OCI-LY7 (cell line): Measurements from ENCODE around the gene LAMA3. TPM values are rescaled to one million over a fixed set of nuclear protein-coding genes. Genes with fewer than 3 reads are reported as not detected.
A peak's percentile ranks its signal among the peaks of the same experiment; 100 is the strongest.

Experiments
- BruUV-seq: library from RNA; stranded (reverse); fragments of 400-500 nt; replicated peaks from 2 replicates; lab custom pipeline; 2021; lab: Mats Ljungman, UMichigan
- CTCF ChIA-PET: fragments of 300-600 bp; sonication (Branson Sonifier 250); formaldehyde crosslinking; loops from one replicate; lab custom pipeline; 2022; ENCODE audit warnings: antibody characterized with exemption; ENCODE audit not compliant: unreplicated experiment; lab: Charles Lee
- POLR2A ChIA-PET: fragments of 300-600 bp; sonication (Branson Sonifier 250); formaldehyde crosslinking; loops from one replicate; lab custom pipeline; 2022; ENCODE audit warnings: antibody characterized with exemption; lab: Charles Lee
- DNase-seq: peaks from one replicate; pipeline ENCODE4 v3.0.0-alpha.2; 2015; ENCODE audit warnings: low spot score
- H2AFZ ChIP-seq: fragments of 200-600 bp; sonication (generic), shearing (Covaris generic); 2 replicates; pipeline ENCODE4 v1.6.1; 2014; ENCODE audit warnings: mild to moderate bottlenecking, antibody characterized with exemption, low read length, moderate library complexity
- H3K27ac ChIP-seq: fragments of 200-600 bp; sonication (generic); 2 replicates; pipeline ENCODE4 v1.5.1; 2014; ENCODE audit warnings: mixed run types, low read depth, mild to moderate bottlenecking, moderate library complexity, low read length, inconsistent platforms; ENCODE audit not compliant: poor library complexity, severe bottlenecking
- H3K36me3 ChIP-seq: fragments of 200-600 bp; sonication (generic); 2 replicates; pipeline ENCODE4 v1.6.1; 2014; ENCODE audit warnings: mild to moderate bottlenecking, antibody characterized with exemption, low read length, moderate library complexity, mixed read lengths; ENCODE audit not compliant: insufficient read depth
- H3K4me1 ChIP-seq: fragments of 200-600 bp; sonication (generic); 2 replicates; pipeline ENCODE4 v1.5.1; 2014; ENCODE audit warnings: mild to moderate bottlenecking, low read length; ENCODE audit not compliant: insufficient read depth, poor library complexity, severe bottlenecking
- H3K4me2 ChIP-seq: fragments of 200-600 bp; sonication (generic); 2 replicates; pipeline ENCODE4 v1.6.1; 2014; ENCODE audit warnings: mild to moderate bottlenecking, low read length
- H3K4me3 ChIP-seq: fragments of 200-600 bp; sonication (generic); 2 replicates; pipeline ENCODE4 v1.5.1; 2014; ENCODE audit warnings: mild to moderate bottlenecking, low read depth, low read length; ENCODE audit not compliant: poor library complexity, severe bottlenecking
- H3K79me2 ChIP-seq: fragments of 200-600 bp; sonication (generic); 2 replicates; pipeline ENCODE4 v1.6.1; 2016; ENCODE audit warnings: low read depth, mild to moderate bottlenecking, low read length, moderate library complexity, mixed read lengths; ENCODE audit not compliant: insufficient read depth
- H3K9me2 ChIP-seq: fragments of 200-600 bp; sonication (generic); 2 replicates; pipeline ENCODE4 v1.6.1; 2016; ENCODE audit warnings: mild to moderate bottlenecking, low read length, mixed read lengths; ENCODE audit not compliant: insufficient read depth
- H3K9me3 ChIP-seq: fragments of 200-600 bp; sonication (generic); 2 replicates; pipeline ENCODE4 v1.6.1; 2014; ENCODE audit warnings: mild to moderate bottlenecking, mixed run types, low read length, mixed read lengths
- H4K20me1 ChIP-seq: fragments of 200-600 bp; sonication (generic); 2 replicates; pipeline ENCODE4 v1.6.1; 2014; ENCODE audit warnings: mild to moderate bottlenecking, antibody characterized with exemption, low read length, moderate library complexity, mixed read lengths; ENCODE audit not compliant: insufficient read depth
- CTCF ChIP-seq: fragments of 200-600 bp; sonication (generic); conservative IDR thresholded peaks from 2 replicates; pipeline ENCODE4 v1.5.1; 2014; ENCODE audit warnings: mild to moderate bottlenecking, antibody characterized with exemption, low read length, moderate library complexity, mixed read lengths
- EZH2phosphoT487 ChIP-seq: fragments of 200-600 bp; sonication (generic); IDR thresholded peaks from 2 replicates; pipeline ENCODE4 v1.6.1; 2018; ENCODE audit warnings: low read depth, borderline replicate concordance, mild to moderate bottlenecking, mixed run types, antibody characterized with exemption, low read length, moderate library complexity, mixed read lengths
- intact Hi-C: fragments of 100-400 bp; cut with micrococcal nuclease; formaldehyde crosslinking; loops from one replicate; pipeline ENCODE4 v1.10.0; 2022; ENCODE audit not compliant: unreplicated experiment
- total RNA-seq, 2 experiments: library from RNA; depleted of rRNA in 1 of 2; stranded (reverse); fragments of >200 nt in 1 of 2; shearing (Covaris generic) in 1 of 2; gene quantifications; 2 replicates each; pipeline ENCODE4 v1.2.3, GENCODE V29; 2014 to 2022

Gene LAMA3
- total RNA-seq, 2 experiments from 2014 or later = 0.16 to 1.6 TPM

GRCh38 chr18:23861805-23862470, 172.7 kb downstream of the LAMA3 start:
- no peak overlapping the region for H3K4me3 ChIP-seq
- TF ChIP-seq EZH2phosphoT487 = no peak
- no peak for TF ChIP-seq CTCF
- no peaks in the 10 kb centered on the region for H4K20me1 ChIP-seq
- intact Hi-C loops = no loop called here
- no peak for DNase-seq
- H3K36me3 ChIP-seq = no peaks in the 10 kb centered on the region; the same call in 1 of the 2 replicates
- BruUV-seq = no TSS peak
- CTCF ChIA-PET = interaction anchor here (1.3 kb wide), 1 partner anchor 11 kb away, joined by 7 read pairs; no protein-coding TSS in a partner anchor
- peaks cover 57% of the 10 kb centered on the region for H3K4me1 ChIP-seq
- H3K27ac ChIP-seq = peak overlapping the region; percentile 95
- no peaks in the 10 kb centered on the region for H3K9me2 ChIP-seq
- peaks cover 5% of the 10 kb centered on the region; the same call in 1 of the 2 replicates for H3K9me3 ChIP-seq
- no peaks in the 10 kb centered on the region for H3K79me2 ChIP-seq
- peak overlapping the region; percentile 78 for H2AFZ ChIP-seq
- H3K4me2 ChIP-seq = peak overlapping the region; percentile 34
- POLR2A ChIA-PET = interaction anchor here (0.7 to 3.1 kb wide), 5 partner anchors 10 to 72 kb away, joined by 4 to 10 read pairs (median 4); no protein-coding TSS in a partner anchor

GRCh38 chr18:23864624-23865023, 175.4 kb downstream of the LAMA3 start:
- CTCF ChIA-PET = no interaction called here
- Histone ChIP-seq H3K36me3 (no peaks in the 10 kb centered on the region; the same call in 1 of the 2 replicates), H3K79me2 (no peaks in the 10 kb centered on the region), H3K4me3 (peak overlapping the region; percentile 31), H3K4me1 (peaks cover 84% of the 10 kb centered on the region), H3K9me3 (peaks cover 9% of the 10 kb centered on the region; the same call in 1 of the 2 replicates), H3K4me2 (peak overlapping the region; percentile 63), H4K20me1 (no peaks in the 10 kb centered on the region), H3K27ac (peak overlapping the region; percentile 95), H3K9me2 (no peaks in the 10 kb centered on the region), H2AFZ (peak overlapping the region; percentile 60; the same call in 1 of the 2 replicates)
- POLR2A ChIA-PET = interaction anchor here (0.7 to 1.5 kb wide), 2 partner anchors 279 to 639 kb away, joined by 3 to 4 read pairs; no protein-coding TSS in a partner anchor
- BruUV-seq = no TSS peak
- DNase-seq = peak; percentile 89
- TF ChIP-seq CTCF = no peak
- no peak for TF ChIP-seq EZH2phosphoT487
- intact Hi-C loops = loop anchor here (2.0 kb wide), 1 partner anchor 146 kb away; no protein-coding TSS in a partner anchor

- BruUV-seq = no TSS peak
- Histone ChIP-seq H3K9me3 (peaks cover 9% of the 10 kb centered on the region; the same call in 1 of the 2 replicates), H3K27ac (peak overlapping the region; percentile 95), H3K4me1 (peaks cover 100% of the 10 kb centered on the region), H4K20me1 (no peaks in the 10 kb centered on the region), H3K36me3 (no peaks in the 10 kb centered on the region; the same call in 1 of the 2 replicates), H2AFZ (peak overlapping the region; percentile 60), H3K79me2 (no peaks in the 10 kb centered on the region), H3K4me2 (peak overlapping the region; percentile 63), H3K4me3 (no peak overlapping the region), H3K9me2 (no peaks in the 10 kb centered on the region)
- CTCF ChIA-PET = no interaction called here
- intact Hi-C loops = no loop called here
- TF ChIP-seq EZH2phosphoT487 (no peak), CTCF (no peak)
- peak; percentile 60 for DNase-seq
- POLR2A ChIA-PET = interaction anchor here (0.9 to 1.6 kb wide), 4 partner anchors 37 to 143 kb away, joined by 3 to 5 read pairs (median 4); no protein-coding TSS in a partner anchor
Observed at GRCh38 chr18:23867006-23867405, 177.8 kb downstream of the LAMA3 start.
